Umbilical cord (tissue), 2 donors: ENCODE data around the gene RGS6. TPM values are rescaled to one million over a fixed set of nuclear protein-coding genes. Genes with fewer than 3 reads are reported as not detected.

ENCODE experiments used
- DNase-seq: peaks from one replicate; pipeline ENCODE4 v3.0.0-alpha.2; 2015; ENCODE audit warnings: low spot score
- total RNA-seq: library from RNA; depleted of rRNA; stranded (reverse); fragments of >200 nt; gene quantifications from one replicate; pipeline ENCODE4 v1.2.3, GENCODE V29; 2014; ENCODE audit warnings: low replicate concordance; ENCODE audit not compliant: insufficient read depth

The RGS6 gene
- total RNA-seq, 1 donor from 2014 or later, result 4.3 TPM

DNA sequence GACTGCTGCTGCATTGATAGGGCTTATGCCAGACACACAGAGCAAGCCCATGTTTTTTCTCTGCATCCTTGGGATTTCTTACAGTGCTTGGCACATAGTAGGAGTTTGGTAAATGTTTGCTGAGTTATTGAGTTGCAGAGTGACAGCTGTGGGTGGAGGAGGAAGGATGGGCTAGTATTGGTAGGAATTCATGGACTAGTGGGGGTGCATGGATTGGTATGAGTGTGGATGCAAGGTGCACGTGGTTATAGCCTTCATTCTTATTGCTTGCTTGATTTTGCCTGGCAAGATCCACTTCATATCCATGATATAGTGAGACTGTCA is 11.4 kb downstream of the RGS6 start:
- no peak for DNase-seq

DNA sequence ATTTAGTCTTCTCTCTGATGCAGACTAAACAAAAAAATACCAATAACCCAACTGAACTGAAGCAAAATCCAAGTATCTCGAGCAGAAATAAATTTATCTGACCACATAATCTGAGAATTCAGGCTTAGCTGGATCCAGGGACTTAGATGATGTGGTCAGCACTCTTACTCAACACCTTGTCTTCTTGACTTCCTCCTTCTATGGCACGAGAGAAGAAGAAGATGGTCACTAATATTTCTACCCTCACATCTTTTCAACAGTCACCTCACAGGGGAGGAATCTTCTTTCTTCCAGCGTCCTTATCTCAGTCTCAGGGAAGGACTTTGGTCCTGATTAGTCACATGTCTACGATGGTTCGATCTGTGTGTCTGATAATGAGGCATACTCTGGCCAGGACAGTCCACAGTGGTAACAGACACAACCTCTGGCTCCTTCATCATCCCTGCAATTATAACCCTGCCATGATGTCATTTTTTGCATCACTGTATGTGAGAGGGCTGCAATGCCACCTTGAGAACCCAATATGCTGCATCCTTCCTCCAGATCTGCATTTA is 15.8 kb downstream of the RGS6 start:
- no peak for DNase-seq

DNA sequence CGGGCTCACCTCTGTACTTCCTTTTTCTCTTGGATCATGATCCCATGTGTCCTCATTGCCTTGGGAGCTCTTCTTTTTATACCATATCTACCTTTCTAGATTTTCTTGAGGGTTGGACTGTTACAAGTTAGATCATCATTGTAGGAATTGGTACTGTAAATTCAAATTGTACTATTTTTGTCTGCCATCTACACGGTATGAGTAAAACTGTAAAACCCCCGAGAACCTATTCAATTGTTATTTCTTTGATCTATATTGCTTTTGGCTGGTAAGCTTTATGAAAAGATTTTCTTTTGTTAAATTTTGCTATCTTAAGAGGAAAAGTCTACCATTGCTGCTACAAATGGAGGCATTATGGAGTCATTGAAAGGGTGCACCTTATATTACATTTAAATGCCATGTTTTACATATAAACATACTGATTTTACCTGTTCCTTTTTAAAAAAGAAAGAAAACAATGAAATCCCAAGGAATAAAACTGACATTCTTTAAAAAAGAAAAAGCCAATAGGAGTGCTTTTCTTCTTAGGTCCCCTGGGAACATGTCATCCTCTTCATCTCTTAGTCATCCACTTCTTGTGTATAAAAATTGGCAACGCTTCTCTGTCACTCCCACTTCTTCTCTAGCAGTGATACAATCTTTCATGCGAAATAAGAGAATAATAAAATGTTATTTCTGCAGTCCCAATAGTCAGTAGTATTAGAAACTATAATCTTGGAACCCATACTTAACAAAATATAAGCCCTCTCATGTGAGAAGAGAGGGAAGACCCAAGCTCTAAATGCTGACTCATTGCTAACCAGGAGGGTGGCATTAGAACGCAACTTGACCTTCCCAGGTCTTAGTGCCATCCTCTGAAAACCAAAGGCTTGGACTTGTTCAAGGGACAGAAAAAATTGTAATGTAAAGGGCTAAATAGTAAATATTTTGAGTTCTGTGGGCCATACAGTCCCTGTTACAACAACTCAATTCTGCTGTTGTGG is 20.4 kb downstream of the RGS6 start:
- no peak for DNase-seq

GRCh38 chr14:71956920-71957563 is 24.8 kb downstream of the RGS6 start:
- no peak for DNase-seq

GRCh38 chr14:71959055-71959454 is 26.8 kb downstream of the RGS6 start:
- DNase-seq, result peak; percentile 39

DNA sequence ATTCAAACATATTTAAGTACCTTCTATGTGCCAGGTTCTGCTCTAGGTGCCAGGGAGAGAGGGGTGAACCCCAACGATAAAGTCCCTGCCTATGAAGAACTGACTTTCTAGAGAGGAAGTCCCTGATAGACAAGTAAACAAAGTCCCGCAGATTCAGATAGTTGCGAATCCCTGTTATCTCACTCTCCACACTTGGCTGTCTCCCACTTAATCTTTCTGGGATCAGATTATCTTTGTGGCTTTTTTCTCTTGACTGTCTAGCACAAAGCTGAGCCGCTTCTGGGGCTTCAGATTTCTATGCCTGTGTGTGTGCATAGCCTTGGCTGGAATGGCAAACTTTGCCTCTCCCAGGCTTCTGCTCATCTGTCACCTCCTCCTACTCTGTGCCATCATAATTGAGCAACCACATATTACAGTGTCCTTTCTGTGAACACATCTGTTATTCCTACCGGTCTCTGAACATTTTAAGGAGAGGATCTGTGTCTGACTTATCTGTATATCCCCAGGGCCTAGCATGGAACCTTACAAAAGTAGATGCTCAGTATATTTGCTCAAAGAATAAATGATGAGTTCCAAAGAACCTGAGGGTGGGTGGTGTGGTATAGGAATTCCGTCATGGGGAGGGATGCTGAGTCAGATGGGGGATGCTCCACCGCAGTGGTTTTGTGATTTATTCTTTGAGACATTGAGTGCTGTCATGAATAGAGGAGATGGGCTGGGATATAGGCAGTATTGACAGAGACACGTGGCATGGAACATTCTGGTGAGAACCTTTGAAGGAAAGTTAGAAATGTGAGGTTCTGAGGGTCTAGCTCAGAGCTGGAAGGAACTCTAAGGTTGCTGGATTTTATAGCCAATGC is 28.5 kb downstream of the RGS6 start:
- peak; percentile 3 for DNase-seq

- no peak for DNase-seq
Measured at GRCh38 chr14:71961972-71962371, 29.7 kb downstream of the RGS6 start.

- DNase-seq, result no peak
Measured at GRCh38 chr14:71964716-71965115, 32.5 kb downstream of the RGS6 start.

GRCh38 chr14:71966528-71966927 is 34.3 kb downstream of the RGS6 start:
- no peak for DNase-seq

DNA sequence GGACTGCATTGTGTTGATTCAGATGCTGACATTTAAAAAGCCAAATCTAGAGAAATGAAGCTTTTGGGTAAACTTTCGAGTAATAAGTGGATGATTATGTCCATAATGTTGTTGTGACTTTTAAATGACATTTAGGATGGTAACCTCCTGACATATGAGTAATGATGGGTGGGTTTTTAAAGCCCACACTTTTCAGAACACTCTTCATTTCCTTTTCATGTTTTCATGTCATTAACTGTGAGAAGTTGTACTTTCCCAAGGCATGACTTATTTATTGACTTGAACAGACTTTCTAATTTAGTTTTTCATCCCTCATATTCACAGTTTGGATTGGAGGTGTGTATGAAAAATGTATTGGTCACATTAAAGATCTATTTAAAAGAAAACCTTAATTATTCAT is 35.5 kb downstream of the RGS6 start:
- no peak for DNase-seq

DNA sequence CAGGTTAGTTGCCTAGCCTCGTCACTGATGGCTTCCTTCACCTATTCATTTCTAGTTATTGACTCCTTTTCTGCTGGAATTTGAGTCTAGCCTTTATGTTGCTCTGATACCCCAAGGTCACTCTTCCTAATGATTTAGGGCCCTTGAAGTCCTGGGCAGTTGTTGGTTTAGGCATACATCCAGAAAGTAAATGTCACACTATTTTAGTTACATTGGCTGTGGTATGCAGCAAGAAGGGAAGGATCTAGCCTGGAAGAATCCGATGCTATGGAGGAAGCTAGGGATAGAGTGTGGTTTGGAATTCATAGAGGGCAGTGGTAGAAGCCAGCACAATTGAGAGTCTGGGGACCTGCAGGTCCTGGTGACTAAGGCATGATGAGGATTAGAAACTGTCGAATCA is 38.0 kb downstream of the RGS6 start:
- DNase-seq, result peak; percentile 14

DNA sequence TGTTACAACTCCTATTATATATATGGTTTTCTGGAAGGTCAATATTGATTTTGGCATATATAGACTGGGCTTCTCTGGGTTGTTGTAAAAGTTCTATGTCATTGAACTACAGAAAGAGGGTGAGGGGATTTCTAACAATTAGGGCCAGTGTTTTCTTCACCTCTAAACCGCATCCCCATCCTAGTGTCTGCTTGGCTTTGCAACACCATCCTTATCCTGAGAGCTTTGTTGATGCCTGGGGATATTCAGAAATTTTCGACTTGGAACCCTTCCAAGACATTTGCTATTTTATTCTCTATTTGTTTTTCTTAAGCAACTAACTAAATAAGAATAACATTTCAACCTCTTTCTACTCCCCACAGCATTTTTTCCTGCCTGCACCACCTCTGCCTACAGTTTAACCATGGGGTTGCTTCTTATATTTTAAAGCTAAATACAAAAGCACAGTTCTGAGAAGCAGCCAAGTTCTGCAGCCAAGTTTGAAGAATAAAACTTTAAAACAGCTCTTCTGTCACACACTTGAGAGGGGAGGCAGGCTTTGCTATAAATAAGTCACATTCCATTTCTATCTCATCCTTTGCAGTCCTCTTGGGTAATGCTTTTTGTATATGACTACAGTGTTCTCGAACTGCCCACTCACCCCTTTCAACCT is 53.4 kb downstream of the RGS6 start:
- peak; percentile 90 for DNase-seq

- DNase-seq, result no peak
Measured at GRCh38 chr14:71988476-71988875, 56.2 kb downstream of the RGS6 start.

DNA sequence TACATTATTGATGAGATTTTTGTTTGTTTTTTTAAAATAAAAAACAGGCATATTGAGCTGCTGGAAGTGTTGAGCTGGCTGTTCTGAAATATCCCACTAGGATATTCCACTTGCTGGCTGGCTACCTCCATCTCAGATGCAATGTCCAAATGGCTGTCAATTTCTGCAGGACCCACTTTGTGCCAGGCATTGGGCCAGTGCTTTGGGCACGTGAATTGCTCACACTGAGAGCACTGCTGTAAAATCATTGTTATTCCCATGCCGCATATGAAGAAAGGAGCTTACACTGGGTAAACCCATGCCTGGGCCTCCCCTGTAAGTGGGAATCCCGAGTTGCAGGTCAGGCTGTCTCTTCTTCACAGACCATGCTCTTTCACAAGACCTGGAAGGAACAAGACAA is 56.7 kb downstream of the RGS6 start:
- DNase-seq, result no peak

DNA sequence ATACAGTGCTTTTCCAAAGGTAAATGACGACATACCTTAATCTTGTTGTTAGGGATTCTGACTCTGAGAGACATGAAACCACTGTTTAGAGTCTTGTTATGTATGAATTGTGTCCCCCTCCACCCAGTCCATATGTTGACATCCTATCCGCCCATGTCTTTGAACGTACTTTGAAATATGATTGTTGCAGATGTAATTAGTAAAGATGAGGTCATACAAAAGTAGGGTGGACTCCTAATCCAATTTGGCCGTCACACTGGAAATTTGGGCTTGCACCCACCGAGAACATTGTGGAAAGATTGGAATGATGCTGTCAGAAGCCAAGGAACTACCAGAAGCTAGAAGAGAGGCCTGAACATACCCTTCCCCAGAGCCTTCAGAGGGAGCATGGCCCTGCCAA is 62.2 kb downstream of the RGS6 start:
- no peak for DNase-seq

- DNase-seq, result no peak
Measured at GRCh38 chr14:71995741-71996140, 63.5 kb downstream of the RGS6 start.

DNA sequence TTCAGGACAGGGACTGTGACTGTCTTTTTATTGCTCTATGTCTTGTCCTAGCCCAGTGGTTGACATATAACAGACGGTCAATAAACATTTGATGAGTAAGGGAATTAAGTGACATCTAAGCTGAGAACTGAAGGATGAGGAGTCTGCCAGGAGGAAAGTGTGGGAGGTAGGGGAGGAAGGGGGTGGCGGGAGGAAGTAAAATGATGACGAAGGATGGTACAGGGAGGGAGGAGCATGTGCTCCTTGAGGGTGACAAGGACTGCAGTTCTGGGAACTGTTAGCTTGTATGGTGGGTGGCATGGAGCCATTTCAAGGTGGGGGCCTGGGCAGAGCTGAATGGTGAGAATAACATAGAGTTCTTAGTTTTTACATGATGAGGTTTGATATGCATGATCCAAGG is 64.4 kb downstream of the RGS6 start:
- no peak for DNase-seq

GRCh38 chr14:72000907-72001306 is 68.7 kb downstream of the RGS6 start:
- DNase-seq, result no peak

- no peak for DNase-seq
Measured at GRCh38 chr14:72002731-72003130, 70.5 kb downstream of the RGS6 start.

GRCh38 chr14:72008666-72009065 is 76.4 kb downstream of the RGS6 start:
- no peak for DNase-seq

DNA sequence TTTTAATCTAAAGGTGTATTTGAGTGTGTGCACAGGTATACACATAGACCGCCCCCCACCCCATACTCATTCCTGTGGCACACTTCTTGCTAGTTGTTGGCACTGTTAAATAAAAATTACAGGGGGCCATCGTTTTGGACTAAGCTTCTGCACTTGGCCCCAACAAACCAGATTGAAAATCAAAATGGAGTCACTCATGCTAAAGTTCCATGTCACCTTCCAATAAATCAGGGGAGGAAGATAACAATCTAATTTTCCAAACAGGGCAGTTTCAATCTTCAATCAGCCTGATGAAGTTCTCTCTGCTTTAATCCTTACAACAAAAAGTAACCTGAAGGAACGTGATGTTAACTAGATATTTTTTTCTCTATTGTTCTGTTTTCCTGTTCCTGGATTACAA is 78.2 kb downstream of the RGS6 start:
- no peak for DNase-seq
